Dendritic cell treated with granulocyte-macrophage colony-stimulating factor and Interleukin-4, amounts not matched to agents 40 ng/mL and 50 ng/mL, for 4 days (primary cell): Measurements from ENCODE around the gene SH3PXD2B.

Experiments
- H3K27ac Mint-ChIP-seq: one replicate; pipeline ENCODE4 v1.8.0; 2022; ENCODE audit warnings: mild to moderate bottlenecking, mixed read lengths
- H3K27me3 Mint-ChIP-seq: one replicate; pipeline ENCODE4 v1.8.0; 2022; ENCODE audit warnings: mild to moderate bottlenecking, mixed read lengths
- H3K36me3 Mint-ChIP-seq: one replicate; pipeline ENCODE4 v1.8.0; 2022; ENCODE audit warnings: low read depth, mixed read lengths
- H3K4me1 Mint-ChIP-seq: one replicate; pipeline ENCODE4 v1.8.0; 2022; ENCODE audit warnings: low read depth, mixed read lengths
- H3K4me3 Mint-ChIP-seq: one replicate; pipeline ENCODE4 v1.8.0; 2022; ENCODE audit warnings: mild to moderate bottlenecking, moderate library complexity, mixed read lengths
- H3K9me3 Mint-ChIP-seq: one replicate; pipeline ENCODE4 v1.8.0; 2022; ENCODE audit warnings: mixed read lengths
- intact Hi-C: fragments of 100-400 bp; cut with micrococcal nuclease; formaldehyde crosslinking; loops from one replicate; pipeline ENCODE4 v1.15.0; 2022

Gene SH3PXD2B

GRCh38 chr5:172283862-172284610 lies 170.3 kb downstream of the SH3PXD2B start:
- intact Hi-C loops, result loop anchor here (1.0 to 5.0 kb wide), 3 partner anchors 9 to 97 kb away; partner anchors contain the start of gene STK10
- Mint-ChIP-seq H3K36me3 (peaks cover 21% of the 10 kb centered on the region), H3K27ac (peak overlapping the region; percentile 94)

GRCh38 chr5:172283020-172283861 lies 171.1 kb downstream of the SH3PXD2B start, which contains the start of gene UBTD2:
TSS of gene UBTD2 (minus strand) at chr5:172283764. CDS start at chr5:172283665, 99 bp downstream.
- H3K9me3 Mint-ChIP-seq, result no peaks in the 10 kb centered on the region
- peaks cover 25% of the 10 kb centered on the region for H3K36me3 Mint-ChIP-seq
- intact Hi-C loops, result loop anchor here (5.0 kb wide), 2 partner anchors 46 to 96 kb away; partner anchors contain the start of gene STK10
- peak within 1 kb of the TSS; percentile 93 for H3K4me3 Mint-ChIP-seq
- H3K27ac Mint-ChIP-seq, result peak within 1 kb of the TSS; percentile 94
- peaks cover 7% of the 10 kb centered on the region for H3K27me3 Mint-ChIP-seq
- H3K4me1 Mint-ChIP-seq, result peaks cover 35% of the 10 kb centered on the region

More at GRCh38 chr5:172283862-172284610, 170.3 kb downstream of the SH3PXD2B start:
- H3K9me3 Mint-ChIP-seq, result no peaks in the 10 kb centered on the region
- H3K4me1 Mint-ChIP-seq, result peaks cover 35% of the 10 kb centered on the region
- peak overlapping the region; percentile 93 for H3K4me3 Mint-ChIP-seq
- peaks cover 7% of the 10 kb centered on the region for H3K27me3 Mint-ChIP-seq

- Mint-ChIP-seq H3K27ac (peak overlapping the region; percentile 94), H3K9me3 (no peaks in the 10 kb centered on the region), H3K4me3 (peak overlapping the region; percentile 93), H3K36me3 (peaks cover 33% of the 10 kb centered on the region), H3K27me3 (peaks cover 7% of the 10 kb centered on the region), H3K4me1 (peaks cover 38% of the 10 kb centered on the region)
- intact Hi-C loops, result loop anchor here (5.0 kb wide), 2 partner anchors 45 to 95 kb away; partner anchors contain the start of gene STK10
Observed at GRCh38 chr5:172282272-172283019, 171.9 kb downstream of the SH3PXD2B start.

GRCh38 chr5:172281346-172281745 lies 173.0 kb downstream of the SH3PXD2B start:
- intact Hi-C loops, result loop anchor here (5.0 kb wide), 2 partner anchors 44 to 94 kb away; partner anchors contain the start of gene STK10

GRCh38 chr5:172280929-172281328 lies 173.4 kb downstream of the SH3PXD2B start:
- Mint-ChIP-seq H3K9me3 (no peaks in the 10 kb centered on the region), H3K36me3 (peaks cover 43% of the 10 kb centered on the region), H3K4me1 (peaks cover 53% of the 10 kb centered on the region), H3K27ac (no peak overlapping the region), H3K4me3 (no peak overlapping the region), H3K27me3 (peaks cover 6% of the 10 kb centered on the region)
- intact Hi-C loops, result loop anchor here (5.0 kb wide), 2 partner anchors 44 to 94 kb away; partner anchors contain the start of gene STK10

More at GRCh38 chr5:172281346-172281745, 173.0 kb downstream of the SH3PXD2B start:
- Mint-ChIP-seq H3K9me3 (no peaks in the 10 kb centered on the region), H3K36me3 (peaks cover 39% of the 10 kb centered on the region), H3K4me3 (peak overlapping the region; percentile 93), H3K27ac (peak overlapping the region; percentile 30), H3K27me3 (peaks cover 7% of the 10 kb centered on the region), H3K4me1 (peaks cover 49% of the 10 kb centered on the region)

GRCh38 chr5:172280317-172280716 lies 174.0 kb downstream of the SH3PXD2B start:
- peaks cover 43% of the 10 kb centered on the region for H3K36me3 Mint-ChIP-seq
- no peaks in the 10 kb centered on the region for H3K27me3 Mint-ChIP-seq
- peaks cover 59% of the 10 kb centered on the region for H3K4me1 Mint-ChIP-seq
- no peak overlapping the region for H3K4me3 Mint-ChIP-seq
- no peak overlapping the region for H3K27ac Mint-ChIP-seq
- H3K9me3 Mint-ChIP-seq, result no peaks in the 10 kb centered on the region
- intact Hi-C loops, result loop anchor here (5.0 kb wide), 2 partner anchors 43 to 93 kb away; partner anchors contain the start of gene STK10

GRCh38 chr5:172278356-172278755 lies 176.0 kb downstream of the SH3PXD2B start:
- Mint-ChIP-seq H3K36me3 (peaks cover 37% of the 10 kb centered on the region), H3K4me1 (peaks cover 68% of the 10 kb centered on the region), H3K4me3 (no peak overlapping the region), H3K27ac (no peak overlapping the region), H3K9me3 (no peaks in the 10 kb centered on the region), H3K27me3 (no peaks in the 10 kb centered on the region)
- intact Hi-C loops, result loop anchor here (10.0 kb wide), 1 partner anchor 364 kb away; no protein-coding TSS in a partner anchor

GRCh38 chr5:172276214-172276613 lies 178.1 kb downstream of the SH3PXD2B start:
- Mint-ChIP-seq H3K27ac (peak overlapping the region; percentile 8), H3K27me3 (no peaks in the 10 kb centered on the region), H3K4me3 (no peak overlapping the region), H3K4me1 (peaks cover 60% of the 10 kb centered on the region), H3K36me3 (peaks cover 36% of the 10 kb centered on the region), H3K9me3 (no peaks in the 10 kb centered on the region)
- intact Hi-C loops, result loop anchor here (10.0 kb wide), 1 partner anchor 361 kb away; no protein-coding TSS in a partner anchor
